CD4-positive, alpha-beta T cell treated with Interferon gamma for 1 hour (primary cell): ENCODE results near the gene MYO5A.

Experiments
- DNase-seq: peaks from one replicate; pipeline ENCODE4 v3.0.0-alpha.2; 2020

The MYO5A gene

DNA sequence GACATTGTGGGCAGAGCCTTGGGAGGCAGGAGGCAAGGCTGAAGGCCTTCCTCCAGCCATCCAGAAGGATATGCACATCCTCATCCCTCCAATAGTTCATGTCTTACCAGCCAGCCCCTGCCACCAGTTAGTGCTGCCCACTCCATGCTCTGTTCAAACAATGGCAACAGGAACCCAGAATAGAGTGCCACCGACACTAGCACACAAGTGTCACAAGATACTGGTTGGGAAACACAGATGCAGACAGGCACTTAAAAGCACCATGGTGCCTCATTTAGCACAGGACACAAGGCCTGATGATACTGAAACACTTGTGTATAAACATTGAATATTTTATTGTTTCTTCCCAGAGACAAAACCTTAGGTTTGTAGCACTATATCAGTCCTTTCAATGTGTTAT lies 176.6 kb downstream of the MYO5A start:
- DNase-seq: no peak

DNA sequence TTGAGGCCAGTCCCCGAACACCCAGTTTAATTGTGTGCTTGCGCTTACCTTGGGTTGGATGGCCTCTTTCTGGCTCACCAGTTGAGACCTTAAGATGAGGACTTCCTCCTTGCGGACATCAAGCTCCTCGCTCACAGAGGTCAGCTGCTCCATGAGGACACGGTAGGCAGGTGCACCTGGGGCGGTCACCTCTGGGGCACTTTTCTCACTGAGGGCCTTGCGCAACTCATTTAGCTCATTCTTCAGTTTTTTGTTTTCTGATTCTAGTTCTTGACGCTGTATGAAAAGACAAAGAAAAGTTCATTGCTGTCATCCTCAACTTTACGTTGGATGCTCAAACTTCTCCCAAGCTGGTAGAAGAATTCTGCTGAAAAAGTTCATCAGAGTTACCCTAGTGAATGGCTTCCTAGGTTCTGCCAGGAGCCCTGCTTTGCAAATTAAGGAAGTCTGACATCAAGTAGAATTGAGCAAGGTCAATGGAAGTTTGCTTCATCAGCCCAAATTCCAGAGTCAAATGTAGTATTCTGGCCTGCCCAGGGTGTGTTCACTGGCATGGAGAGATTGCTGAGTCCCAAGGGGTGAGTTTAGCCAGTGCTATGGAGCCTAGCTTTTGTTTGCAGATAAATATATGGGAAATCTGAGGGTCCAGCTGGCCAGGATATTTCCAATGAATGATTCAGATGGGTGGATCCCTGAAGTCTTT lies 177.3 kb downstream of the MYO5A start:
- no peak for DNase-seq

DNA sequence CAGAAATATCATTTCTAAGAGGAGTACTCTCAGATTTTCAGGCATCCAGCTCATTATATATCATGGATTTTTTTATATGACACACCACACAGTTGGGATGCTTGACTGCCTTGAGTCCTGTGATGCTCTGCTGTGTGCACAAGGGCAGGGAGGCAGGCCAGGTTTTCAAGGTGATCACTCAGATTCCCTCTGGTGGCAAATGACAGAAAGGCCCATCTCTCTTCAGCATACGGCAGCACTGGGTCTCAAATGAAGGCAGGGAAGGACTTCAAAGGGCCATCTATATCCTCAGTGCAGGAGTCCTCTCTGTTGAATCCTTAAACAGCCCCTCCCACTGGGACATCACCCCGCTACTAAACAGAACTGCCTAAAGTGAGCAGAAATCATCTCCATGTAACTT lies 178.3 kb downstream of the MYO5A start:
- no peak for DNase-seq

DNA sequence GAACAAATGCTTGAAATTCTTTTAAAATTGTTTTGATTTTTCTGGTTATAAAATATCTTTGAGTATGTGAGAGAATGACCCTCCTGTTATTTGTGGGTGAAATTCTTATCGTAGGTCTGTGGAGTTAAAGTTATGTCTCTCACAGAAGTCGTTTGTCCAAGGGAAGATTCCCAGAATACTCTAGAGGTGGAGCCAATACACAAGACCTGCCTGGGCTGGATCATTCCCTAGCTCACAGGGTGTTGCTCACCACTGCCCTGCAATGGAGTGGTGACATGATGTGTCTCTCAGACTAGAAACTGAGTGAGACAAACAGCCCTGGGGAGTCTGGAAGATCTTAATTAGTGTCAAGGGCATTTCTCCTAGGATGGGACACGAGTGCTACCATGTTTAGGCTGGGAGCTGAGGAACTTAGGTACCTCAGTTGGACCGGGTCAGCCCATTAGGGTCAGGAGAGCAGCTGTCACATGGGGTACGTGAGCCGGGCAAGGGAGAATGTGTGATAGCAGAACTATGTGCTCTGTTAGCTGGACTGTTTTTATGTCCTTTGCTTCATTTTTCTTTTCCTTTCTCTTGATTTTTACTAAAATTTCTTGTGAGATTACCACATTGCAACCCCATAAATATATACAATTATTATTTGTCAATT lies 179.5 kb downstream of the MYO5A start:
- no peak for DNase-seq

DNA sequence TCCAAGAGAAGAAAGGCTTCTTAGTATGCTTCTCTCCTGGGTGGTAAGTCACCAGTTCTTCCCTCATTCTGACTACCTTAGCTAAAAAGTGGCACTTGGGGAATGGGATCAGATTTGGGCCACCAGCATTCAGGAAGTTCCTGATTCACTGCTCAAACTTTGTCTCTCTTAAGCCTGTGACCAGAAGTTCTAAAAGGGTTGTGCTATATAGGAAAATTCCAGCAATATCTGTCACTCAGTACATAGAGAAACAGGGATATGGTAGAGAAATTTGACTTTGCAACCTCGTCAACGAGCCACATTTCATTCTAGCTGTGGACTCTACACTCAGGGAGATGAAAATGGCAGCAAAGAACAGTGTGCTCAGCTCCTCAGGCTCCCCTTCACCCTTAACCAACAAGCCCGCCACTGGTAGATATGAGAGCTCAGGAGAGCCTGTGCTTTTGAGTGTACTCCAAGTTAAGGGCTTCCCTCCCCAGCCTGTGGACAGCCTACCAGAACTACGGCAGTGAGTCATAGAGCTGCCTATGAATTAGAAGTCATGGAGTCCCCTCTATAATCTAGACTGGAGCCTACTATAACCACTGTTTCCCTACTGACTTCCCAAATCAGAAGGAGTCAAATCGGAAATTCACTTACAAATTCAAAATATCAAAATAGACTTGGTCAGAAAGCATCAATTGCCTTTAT lies 180.5 kb downstream of the MYO5A start:
- no peak for DNase-seq

DNA sequence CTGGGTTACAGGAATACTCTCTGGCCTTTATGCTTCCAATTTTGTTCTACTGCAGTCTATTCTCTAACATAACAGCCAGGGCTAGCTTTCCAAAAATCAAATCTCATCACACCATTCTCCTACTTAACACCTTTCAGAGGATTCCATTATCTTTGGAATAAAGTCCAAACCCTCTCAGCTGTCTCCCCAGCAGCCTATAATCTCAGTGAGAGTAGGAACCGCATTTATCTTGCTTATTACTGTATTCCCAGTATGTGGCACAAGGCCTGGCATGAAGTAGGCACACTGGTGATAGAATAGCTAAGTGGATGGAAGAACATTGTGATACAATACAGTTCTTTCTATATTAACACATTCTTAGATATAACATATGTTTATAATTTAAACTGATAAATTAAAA lies 184.1 kb downstream of the MYO5A start:
- DNase-seq: no peak

DNA sequence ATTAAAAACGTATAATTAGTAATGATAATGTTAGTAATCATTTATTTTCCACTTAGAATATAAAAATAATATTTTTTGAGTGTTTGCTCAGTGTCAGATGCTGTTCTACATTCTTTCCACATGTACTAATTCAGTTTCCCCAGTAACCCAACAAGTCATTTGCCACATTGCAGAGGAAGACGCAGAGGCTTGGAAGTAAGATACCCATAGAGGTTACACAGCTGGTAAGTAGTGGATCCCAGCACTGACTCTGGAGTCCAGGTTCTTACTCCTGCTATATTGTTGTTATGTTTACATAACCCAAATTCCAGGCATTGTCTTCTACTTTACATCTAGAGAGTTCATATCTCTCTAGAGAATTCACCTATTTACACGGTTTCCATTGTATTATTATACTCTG lies 184.8 kb downstream of the MYO5A start:
- DNase-seq: no peak

DNA sequence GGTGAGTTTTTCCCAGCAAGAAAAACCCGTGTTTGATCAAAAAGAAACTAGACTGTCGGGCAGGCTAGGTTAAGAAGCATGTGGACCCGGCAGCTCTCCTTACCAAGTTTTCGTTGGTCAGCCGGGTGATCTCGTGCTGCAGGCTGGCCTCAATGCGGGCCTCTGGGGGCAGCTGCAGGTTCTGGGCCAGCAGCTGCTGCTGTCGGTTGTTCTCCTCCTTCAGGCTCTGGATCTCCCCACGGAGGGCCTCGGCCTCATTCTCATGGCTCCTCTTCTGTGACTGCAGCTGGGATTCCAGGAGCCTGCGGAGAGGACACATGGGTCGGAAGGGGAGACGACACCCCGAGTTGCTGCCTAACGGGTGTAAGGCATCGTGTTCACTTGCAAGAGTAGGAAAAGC lies 188.6 kb downstream of the MYO5A start:
- DNase-seq: no peak

DNA sequence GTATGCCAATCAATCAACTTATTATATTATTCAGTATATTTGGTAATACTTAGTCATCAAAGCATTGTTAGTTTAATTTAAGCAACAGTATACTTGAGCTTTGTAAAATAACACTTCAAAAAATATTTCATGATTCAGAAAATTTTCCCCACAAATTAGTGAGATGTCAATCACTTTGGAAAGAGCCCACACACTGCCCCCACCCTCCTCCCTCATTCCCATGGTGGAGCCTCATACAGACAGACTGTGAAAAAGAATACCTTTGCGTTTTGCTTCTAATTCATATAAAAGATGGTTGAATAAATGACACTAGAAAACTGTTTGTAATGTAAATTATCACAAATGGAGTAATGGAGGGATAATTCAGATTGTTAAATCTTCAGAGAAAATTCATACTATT lies 189.8 kb downstream of the MYO5A start:
- no peak for DNase-seq

DNA sequence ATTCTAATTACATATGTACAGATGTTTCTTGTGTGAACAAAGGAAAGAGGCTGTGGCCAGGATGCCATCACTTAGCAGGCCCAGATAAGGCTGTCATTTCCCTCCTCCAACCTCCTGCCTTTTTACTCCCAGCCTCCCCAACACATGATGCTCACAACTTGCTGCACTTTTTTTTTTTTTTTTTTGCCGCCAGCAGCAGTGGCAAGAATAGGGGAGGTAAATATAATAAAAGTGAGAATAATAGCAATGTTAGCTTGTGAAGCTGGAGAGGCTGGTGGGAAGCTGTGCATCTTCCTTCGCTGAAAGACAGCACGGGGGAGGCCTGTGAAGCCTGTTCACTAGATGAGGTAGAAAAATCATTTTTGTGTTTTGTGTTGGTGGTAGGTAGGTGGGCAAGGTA lies 190.6 kb downstream of the MYO5A start:
- no peak for DNase-seq

DNA sequence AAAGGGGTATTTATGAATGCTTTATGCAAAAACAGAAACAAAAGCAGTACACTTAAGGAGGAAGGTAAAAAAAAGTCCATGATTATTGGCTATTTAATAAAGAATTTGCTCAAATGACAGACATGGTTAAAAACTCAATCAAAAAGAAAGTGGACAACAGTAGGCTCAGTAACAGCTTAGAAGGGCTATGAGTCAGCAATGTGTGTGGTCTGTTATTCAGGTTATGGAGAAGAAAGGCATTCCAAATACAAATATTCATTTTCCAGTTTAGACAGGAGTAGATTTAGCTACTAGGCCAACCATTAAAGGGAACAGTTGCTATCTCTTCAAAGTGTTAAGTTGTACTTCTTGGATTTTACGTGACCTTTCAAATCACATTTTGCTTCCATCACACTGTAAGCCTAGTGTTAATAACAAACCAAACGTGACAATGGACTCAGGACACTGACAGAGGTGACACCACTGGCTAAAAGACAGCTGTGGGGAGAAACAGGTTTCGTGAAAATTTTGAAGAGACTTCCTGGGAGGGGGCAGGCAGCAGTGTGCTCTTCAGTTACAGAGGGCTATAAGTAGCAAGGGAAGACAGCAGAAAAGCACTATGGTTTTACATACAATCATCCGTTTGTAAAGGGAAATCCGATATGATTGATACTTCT lies 191.4 kb downstream of the MYO5A start:
- DNase-seq: no peak

DNA sequence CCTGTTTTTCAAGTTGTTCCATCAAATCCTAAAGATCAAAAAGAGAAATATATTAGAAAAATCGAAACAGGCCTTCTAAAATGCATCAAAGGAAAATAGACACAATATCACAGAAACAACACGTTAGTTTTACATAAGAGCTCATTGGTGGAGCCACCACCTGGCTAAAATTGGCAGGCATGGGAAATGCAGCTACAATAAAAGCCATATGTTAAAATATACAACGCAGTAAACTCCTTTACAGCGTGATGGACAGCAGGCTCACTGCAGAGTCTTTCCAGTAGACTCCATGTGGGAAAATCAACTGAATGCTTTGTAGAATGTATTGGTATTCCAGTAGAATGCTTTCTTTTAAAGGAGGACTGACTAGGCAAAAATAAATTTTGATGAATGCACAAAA lies 192.2 kb downstream of the MYO5A start:
- DNase-seq: no peak

DNA sequence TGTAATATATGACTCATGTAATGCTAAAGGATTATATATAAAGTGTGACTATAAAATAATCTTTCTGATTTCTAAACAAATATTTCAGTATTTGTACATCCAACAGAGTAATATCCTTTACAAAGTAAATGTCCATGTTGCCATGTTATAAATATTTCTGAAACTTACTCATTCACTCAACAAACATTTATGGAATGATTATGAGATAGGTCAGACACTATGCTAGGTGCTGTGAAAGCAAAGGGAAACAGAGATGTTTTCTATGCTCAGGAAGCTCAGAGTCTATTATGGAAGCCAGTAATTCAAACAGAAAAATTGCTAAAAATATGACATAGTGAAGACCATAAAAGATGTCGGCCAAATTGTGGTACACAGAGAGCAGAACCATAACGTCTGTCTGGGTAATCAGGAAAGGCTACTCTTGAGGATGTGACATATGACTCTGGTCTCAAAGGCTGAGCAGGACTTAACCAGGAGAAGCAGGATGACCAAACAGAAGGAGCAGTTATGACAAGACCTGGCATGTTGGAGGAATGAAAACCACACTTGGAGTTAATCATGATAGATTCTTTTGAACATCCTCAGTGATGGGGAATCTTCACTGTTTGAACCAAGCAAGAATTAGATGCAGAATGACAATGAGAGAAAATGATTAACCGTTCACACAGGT lies 194.1 kb downstream of the MYO5A start:
- no peak for DNase-seq

DNA sequence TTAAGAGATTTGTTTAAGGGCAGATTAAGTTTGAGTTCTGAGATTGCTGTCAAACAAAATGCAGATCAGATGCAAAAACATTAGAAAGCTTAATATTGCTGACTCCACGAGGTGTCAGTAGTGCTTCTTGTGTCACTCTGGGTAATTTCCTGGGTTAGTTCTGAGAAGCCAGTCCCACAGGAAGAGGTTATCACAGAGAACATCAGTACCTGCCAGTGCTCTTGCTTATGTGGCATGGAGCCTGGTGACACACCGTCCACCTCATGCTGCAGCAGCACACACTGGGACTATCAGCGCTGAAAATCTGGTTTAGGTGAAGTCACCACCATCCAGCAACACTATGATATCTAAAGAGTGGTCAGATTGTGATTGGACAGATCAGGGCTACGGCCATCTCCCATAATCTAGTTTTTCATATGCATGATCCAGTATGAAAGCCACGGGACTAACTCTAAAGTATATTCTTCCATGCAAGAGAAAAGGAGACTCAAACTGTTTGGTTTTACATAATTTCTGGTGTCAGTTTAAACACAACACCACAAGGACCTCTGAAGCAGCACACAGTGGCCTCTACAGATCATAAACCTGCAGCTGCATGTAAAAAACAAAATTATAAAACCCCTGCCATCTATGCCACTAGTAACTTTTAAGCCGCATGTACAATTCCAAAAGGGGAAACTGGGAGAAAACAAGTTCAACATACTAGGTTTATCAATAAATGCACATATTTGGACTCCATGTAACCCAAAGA lies 197.0 kb downstream of the MYO5A start:
- peak; percentile 38 for DNase-seq

DNA sequence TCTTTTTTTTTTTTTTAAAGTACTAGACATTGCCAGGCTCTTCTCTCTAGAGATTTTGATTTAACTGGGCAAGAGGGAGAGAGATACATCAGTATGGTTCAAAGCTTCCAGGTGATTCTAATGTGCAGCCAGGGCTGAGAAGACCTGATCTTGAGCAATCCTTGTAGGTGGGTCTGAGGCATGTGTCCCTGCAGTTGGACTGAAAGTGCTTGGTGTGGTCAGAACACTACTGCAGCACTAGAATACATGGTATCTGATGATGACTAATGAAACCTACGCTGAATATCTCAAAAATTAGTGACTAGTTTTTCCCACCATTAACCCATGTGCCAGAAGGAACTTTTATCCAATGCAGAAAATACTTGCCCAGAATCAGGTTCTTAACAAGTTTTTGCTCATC lies 198.7 kb downstream of the MYO5A start:
- DNase-seq: no peak

DNA sequence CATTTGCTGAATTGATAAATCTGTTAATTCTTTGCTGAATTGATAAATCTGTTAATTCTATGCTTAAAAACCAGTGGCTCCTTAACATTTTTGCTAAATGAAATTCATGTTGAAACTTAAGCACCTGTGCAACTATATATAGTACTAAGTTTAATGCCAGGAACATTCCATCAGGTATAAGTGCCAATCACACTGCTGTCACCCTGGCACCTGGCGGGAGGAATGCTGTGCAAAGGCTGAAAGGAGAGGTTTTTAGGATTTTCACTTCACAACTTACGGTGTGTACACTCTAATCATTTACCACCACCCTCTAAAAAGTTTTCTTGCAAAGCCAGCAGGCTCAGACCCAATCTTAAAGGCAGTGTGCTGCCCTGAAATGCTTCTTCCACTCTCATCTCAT lies 199.5 kb downstream of the MYO5A start:
- DNase-seq: no peak

DNA sequence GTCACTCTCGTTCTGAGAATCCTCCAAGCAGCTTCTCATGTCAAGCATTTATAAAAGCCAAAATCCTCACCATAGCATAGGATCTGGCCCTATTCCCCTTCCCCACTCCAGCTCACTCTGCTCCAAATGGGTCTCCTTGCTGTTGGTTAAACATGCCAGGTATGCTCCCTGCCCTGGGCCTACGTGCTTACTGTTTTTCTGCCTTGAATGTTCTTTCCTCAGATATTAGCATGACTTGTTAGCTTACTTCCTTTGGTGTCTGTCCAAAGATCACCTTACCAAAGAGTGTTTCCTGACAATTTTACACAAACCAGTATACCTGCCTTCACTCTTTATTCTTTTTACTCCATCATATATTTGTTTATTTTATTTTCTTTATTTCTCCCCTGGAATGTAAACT lies 200.0 kb downstream of the MYO5A start:
- no peak for DNase-seq

DNA sequence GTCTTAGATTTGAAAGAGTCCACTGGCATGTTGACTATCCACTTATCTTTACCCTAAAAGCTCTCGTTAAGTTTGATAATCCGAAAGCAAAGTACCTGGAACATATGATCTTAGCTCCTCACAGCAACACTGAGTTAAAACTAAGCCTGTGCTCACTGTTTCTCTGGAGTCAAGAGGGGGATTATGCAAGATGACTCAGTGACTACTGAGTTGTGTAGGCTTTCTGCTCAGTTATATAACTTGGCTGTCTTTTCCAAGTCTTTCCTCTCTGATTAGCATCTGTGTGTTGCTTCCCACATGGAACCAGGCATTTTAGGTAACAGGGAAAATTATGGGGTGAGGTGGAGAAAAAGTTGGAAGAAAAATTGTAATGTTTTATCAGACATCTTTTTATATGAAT lies 201.9 kb downstream of the MYO5A start:
- no peak for DNase-seq

DNA sequence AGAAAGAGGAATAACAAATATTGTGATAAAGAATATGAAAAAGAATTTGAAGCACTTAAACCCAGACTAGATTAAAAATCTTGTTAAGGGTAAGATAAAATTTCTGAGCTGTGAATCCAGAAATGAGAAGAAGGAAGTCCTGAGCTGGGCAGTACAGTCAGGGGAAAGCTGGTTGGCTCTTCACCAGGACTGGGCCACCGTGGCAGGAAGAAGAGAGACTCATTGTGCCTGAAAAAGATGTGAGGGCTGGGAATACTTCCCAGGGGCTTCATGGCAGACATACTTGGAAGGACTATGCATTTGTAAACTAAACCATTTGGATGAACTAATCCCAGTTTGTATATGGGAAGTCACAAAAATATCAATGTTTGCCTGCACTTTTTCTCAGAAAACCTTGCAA lies 204.6 kb downstream of the MYO5A start:
- DNase-seq: no peak

DNA sequence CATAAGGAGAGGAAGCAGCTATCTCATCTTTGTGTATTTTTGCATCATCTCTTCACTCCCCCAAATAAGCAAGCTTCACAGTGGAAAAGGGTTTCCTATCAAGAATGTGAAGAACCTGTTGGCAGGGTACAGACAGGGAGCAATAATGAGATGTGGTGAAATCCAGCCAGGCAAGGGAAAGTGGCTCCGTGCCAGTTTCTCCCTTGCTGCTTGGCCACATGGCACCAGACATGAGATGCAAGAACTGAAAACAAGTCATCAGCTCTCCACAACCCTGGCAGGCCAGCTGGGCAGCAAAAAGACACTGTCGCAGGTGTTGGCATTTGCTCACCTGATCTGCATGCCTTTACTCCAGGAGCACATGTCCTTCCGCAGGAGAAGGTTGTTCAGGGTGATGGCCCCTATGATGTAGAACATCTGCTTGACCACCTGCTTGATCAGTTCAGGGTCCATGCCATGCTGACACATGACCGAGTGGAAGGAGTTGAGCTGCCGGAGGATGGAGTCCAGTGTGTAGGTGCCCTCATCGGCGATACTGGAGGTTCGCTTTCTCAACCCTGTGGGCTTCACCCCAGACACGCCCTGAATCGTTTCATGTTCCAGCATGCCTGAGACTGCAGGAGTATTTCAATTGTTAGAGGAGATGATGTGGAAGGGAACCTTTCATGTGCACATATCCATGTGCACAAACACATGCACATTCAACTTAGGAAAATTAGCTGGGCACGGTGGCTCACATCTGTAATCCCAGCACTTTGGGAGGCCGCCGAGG lies 209.8 kb downstream of the MYO5A start:
- DNase-seq: no peak

DNA sequence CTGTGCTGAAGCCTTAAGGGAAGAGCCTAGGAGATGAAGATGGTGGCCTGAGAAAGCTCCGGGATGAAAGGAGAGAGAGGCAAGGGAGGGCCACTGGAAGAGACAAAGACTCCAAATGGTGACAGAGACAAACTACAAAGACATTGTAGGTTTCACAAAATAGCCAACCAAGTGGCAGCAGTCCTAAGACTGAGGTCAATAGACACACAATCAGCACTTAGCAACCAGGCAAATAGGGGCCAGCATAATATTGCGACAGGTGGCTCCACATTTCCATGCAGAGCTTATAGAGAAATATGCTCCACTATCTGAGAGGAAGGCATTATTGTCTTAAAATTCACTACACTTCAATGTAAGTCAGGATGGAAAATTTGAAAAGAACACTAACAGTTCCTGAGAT lies 211.0 kb downstream of the MYO5A start:
- DNase-seq: no peak

DNA sequence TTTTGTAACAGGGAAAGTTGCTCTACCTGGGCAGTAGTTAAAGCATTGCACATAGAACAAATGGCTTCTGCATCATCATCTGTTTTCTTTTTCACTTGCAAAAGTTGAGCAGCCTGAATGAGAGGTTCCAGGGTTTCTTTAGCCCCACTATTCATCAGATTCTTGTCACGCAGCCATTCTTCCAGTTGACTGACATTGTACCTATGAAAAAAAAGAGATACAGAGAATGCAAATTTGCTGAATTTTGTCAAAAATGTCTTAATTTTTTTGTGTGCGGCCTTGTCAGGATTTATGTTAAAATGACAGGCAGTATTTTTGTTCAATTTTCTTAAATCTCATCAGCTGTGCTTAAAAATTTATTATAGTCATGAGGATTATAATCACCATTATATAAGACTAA lies 211.7 kb downstream of the MYO5A start:
- no peak for DNase-seq
